HG02938 (cell line): ENCODE results near the gene CACUL1.
"Not testable (repeated sequence)": the region's sequence is repeated elsewhere in the genome, so short reads cannot be mapped to it uniquely, and the experiment has no call there.

ENCODE experiments used
- ATAC-seq: cut with Tn5 transposase; IDR thresholded peaks from one replicate; pipeline ENCODE4 v1.9.1; 2021; ENCODE audit warnings: mild to moderate bottlenecking, moderate library complexity; ENCODE audit not compliant: unreplicated experiment

CACUL1 gene

DNA sequence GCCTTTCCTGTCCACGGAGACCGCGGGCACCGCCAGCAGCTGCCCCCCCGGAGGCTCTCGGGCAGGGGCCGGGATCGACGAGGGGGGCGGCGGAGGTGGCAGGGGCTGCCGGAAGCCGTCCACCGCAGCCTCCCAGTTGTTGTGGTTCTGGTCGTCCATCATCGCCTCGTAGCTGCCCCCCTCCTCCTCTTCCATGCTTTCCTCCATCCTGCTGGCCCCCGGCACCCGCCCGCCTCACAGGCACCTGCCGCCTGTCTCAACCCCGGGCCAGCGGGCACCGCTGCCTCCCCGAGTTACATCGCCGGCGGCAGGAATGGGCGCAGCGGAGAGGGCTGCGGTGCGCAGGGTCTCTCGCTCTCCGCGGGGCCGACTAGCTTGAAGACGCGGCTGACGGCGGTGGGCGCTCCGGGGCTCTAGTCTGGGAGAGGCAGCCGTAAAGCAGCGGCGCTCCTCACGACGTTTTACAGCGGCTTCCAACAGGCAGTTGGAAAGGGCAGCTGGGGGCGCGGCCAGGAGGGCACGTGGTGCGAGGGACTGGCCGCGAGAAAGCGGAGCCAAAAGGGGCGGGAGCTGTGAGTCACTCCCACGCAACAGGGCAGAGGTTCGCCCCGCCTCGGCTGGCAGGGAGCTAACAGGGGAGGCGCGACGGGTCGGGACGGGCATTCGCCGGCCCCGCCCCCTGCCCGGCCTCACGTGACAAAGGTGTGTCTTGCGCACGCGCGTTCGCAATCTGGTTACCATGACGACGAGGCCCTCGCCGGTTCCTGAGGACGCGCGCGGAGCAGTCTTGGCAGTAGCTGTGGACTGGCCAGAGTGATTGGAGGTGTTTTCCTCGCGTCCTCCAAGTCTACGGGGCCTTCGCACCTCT is at the start of gene CACUL1:
TSS of gene CACUL1 (minus strand) at position 415 of the 868 bp plus-strand sequence. CDS start at position 207, 208 bp downstream.
- ATAC-seq, result peak; percentile 89

DNA sequence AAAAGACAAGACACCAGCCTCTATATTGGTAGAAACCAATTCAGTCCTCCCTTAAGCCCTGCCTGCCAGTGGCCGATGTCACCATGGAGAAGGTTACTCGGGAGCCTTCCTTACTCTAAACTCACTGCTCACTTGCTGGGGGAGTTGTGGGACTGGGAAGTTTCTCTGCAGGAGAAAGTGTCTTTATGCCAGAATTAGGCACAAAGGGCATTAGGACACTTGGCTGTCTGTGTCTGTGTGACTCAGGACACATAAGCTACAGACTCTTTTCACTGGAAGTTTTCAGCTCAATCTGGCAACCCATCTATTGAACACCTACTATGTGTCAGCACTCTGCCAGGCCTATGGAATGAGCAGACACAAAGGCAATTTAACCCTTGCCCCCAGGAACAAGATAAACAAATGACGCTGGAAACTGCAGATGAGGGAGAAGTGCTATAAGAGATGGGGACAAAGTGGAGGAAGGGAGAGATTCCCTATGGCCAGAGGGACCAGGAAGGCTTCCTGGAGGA is 49.5 kb upstream of the CACUL1 start:
- no peak for ATAC-seq

DNA sequence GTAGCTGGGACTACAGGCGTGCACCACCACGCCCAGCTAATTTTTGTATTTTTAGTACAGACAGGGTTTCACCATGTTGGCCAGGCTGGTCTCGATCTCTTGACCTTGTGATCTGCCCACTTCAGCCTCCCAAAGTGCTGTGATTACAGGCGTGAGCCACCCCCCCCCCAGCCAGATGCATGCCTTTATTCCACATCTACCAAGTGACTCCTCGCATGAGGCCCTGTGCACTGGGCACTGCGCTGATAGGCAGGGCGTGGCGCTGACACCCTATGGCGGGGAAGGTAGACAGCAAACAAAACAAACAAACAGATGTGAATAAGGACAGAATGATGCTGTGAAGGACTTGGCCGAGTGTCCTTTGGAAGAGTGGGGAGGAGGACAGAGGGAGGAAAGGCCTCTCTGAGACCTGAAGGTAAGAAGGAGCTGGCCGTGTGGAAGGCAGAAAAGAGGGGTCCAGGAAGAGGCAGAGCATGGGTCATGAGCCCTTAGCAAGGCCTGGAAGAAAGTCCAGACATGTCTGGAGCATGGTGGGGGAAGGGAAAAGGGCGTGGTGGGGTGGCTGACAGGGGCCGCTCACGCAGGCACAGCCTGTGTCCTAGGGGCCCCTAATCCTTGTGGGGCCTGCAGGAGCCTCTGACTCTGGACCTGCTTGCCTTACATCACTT is 47.5 kb upstream of the CACUL1 start:
- ATAC-seq, result no peak

DNA sequence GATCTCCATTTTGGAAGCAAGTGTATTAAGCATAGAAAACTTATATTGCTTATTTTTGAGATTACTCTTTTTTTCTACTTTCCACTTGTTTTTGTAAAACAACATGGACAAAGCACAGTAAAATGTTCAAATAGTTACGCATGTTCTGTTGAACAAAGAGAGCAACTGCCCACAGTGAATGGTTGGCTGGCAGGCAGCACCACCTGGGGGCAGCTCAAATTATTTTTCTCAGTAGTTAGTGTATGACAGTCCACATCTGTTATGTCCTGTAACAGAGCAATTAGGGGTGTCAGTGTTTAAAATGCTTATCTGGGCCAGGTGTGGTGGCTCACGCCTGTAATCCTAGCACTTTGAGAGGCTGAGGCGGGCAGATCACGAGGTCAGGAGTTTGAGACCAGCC is 46.1 kb upstream of the CACUL1 start:
- no peak for ATAC-seq

- ATAC-seq, result no peak
These were observed 45.0 kb upstream of the CACUL1 start for GRCh38 chr10:118799777-118800176.

DNA sequence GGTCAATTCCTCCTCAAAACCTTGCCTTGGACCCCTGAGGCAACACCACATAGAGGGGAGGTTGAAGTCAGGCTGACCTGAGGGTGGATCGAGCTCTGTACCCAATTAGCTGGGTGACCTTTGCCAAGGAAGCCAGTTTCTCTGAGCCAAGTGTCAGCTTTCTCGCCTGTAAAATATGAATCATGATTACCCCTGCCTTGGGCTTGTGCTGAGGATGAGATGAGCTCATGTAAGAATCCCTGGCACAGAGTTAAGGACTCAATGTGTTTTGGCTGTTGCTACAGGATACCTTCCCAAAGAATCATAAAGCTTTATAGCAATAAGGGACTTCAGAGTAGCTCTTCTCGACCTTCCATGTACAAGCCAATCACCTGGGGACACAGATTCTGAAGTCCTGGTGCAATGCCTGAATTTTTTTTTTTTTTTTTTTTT is 43.5 kb upstream of the CACUL1 start:
- no peak for ATAC-seq

GRCh38 chr10:118794971-118795370 is 40.2 kb upstream of the CACUL1 start:
- ATAC-seq, result not testable (repeated sequence)

GRCh38 chr10:118793545-118793944 is 38.8 kb upstream of the CACUL1 start:
- ATAC-seq, result no peak

DNA sequence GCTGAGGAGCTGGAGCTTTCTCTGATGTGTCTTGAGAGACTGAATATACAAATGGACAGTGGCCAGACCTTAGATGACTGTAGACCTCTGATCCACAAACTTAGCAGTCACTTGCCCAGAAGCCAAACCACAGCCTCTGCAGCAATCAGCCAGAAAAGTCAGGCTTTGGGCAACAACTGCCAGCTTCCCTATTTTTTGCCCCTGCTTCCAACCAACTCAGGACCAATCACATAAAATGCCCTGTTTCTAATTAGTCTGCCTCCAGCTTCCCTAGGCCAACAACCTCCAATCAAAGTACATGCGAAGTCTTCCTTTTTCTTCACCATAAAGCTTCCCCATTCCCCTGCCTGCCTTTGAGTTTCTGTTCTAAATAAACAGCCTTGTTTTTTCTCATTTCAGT is 37.8 kb upstream of the CACUL1 start:
- no peak for ATAC-seq

DNA sequence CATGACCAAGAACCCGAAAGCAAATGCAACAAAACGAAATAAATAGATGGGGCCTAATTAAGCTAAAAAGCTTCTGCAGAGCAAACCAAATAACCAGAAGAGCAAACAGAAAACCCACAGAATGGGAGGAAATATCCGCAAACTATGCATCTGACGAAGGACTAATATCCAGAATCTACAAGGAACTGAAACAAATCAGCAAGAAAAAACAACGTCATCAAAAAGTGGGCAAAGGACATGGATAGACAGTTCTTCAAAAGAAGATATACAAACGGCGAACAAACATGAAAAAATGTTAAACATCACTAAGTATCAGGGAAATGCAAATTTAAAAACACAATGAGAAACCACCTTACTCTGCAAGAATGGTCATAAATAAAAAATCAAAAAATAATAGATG is 35.3 kb upstream of the CACUL1 start:
- ATAC-seq, result no peak

- no peak for ATAC-seq
These were observed 30.8 kb upstream of the CACUL1 start for GRCh38 chr10:118785551-118785950.

GRCh38 chr10:118783776-118784545 is 29.2 kb upstream of the CACUL1 start:
- no peak for ATAC-seq

DNA sequence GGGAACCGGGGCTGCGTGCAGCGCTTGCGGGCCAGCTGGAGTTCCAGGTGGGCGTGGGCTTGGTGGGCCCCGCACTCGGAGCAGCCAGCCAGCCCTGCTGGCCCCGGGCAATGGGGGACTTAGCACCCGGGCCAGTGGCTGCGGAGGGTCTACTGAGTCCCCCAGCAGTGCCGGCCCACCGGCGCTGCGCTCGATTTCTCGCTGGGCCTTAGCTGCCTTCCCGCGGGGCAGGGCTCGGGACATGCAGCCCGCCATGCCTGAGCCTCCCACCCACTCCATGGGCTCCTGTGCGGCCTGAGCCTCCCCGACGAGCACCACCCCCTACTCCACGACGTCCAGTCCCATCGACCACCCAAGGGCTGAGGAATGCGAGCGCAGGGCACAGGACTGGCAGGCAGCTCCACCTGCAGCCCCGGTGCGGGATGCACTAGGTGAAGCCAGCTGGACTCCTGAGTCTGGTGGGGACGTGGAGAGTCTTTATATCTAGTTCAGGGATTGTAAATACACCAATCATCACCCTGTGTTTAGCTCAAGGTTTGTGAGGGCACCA is 28.2 kb upstream of the CACUL1 start:
- ATAC-seq, result not testable (repeated sequence)

DNA sequence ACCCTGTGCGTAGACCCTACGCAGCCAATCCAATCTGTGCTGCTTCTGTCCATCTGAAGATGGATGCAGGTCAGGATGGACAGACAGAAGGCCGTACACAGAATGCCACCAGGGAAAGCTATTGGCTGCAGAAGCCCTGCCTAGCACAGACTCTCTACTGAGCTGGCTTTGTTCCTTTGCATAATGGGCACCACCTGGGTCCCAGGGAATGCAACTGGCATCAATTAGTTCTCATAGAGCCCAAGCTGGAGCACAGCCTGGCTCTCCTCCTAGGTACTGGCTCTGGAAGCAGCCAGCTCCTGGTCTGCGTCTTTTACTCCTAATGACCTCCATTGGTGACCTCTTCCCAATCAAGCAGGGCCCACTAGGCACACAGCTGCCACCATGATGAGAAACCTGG is 26.8 kb upstream of the CACUL1 start:
- ATAC-seq, result no peak

DNA sequence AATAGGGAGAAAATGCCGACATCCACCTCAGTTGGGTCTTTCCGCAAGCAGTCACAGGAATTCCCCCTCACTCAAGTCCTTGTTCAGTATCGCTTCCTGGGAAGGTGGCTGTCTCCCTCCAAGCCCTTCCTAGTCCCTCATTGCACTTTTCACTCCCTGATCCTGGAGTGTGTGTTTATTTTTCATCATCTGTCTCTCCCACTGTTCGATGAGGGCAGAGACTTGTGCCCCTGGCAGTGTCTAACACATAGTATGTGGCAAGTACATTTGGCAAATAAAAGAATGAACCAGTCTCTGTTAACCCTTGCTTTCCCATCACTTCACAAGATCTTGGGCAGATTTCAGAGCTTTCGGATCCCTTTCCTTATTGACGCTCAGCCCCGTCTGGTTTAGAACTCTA is 24.0 kb upstream of the CACUL1 start:
- no peak for ATAC-seq

DNA sequence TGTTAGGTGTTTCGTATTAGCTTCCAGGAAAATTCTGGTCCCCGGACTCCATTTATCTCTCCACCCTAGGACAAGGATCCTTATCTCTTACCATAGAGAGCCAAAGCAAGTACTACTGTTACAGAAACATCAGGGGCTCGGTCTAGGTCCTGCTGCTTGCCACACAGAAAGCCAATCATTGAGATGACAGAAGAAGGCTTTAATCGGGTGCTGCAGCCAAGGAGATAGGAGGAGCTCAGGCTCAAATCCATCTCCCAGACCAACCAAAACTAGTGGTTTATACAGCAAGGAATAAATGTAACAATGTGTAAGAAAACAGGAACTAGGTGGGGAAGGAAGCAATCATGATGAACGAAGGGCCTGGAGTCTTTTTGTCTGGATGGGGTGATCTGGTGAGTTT is 22.2 kb upstream of the CACUL1 start:
- ATAC-seq, result no peak

GRCh38 chr10:118776033-118776432 is 21.3 kb upstream of the CACUL1 start:
- ATAC-seq, result no peak

GRCh38 chr10:118775478-118775877 is 20.7 kb upstream of the CACUL1 start:
- ATAC-seq, result no peak

GRCh38 chr10:118773041-118773440 is 18.3 kb upstream of the CACUL1 start:
- no peak for ATAC-seq

- no peak for ATAC-seq
These were observed 17.2 kb upstream of the CACUL1 start for GRCh38 chr10:118771976-118772375.
